Ramos (cell line): Measurements from ENCODE around the gene GRAMD4.

Experiments used
- in situ Hi-C: fragments of 300-500 bp; cut with MboI; formaldehyde crosslinking; loops from one replicate; pipeline ENCODE4 v1.14.3; 2022; ENCODE audit warnings: low sequenced_read_pairs; ENCODE audit not compliant: unreplicated experiment

Gene GRAMD4

GRCh38 chr22:46678003-46678657 lies 57.9 kb downstream of the GRAMD4 start:
- in situ Hi-C loops = no loop called here

GRCh38 chr22:46678785-46679700 lies 58.9 kb downstream of the GRAMD4 start:
- in situ Hi-C loops = no loop called here

GRCh38 chr22:46679706-46680269 lies 59.6 kb downstream of the GRAMD4 start:
- in situ Hi-C loops = no loop called here

GRCh38 chr22:46681010-46681409 lies 60.8 kb downstream of the GRAMD4 start:
- in situ Hi-C loops = no loop called here

- in situ Hi-C loops = no loop called here
Measured at GRCh38 chr22:46682011-46682731, 62.0 kb downstream of the GRAMD4 start.

- in situ Hi-C loops = no loop called here
Measured at GRCh38 chr22:46684706-46685105, 64.5 kb downstream of the GRAMD4 start.

- in situ Hi-C loops = no loop called here
Measured at GRCh38 chr22:46686221-46687047, 66.2 kb downstream of the GRAMD4 start.

GRCh38 chr22:46687048-46687444 lies 66.9 kb downstream of the GRAMD4 start:
- in situ Hi-C loops = no loop called here

GRCh38 chr22:46687460-46687859 lies 67.3 kb downstream of the GRAMD4 start:
- in situ Hi-C loops = no loop called here

GRCh38 chr22:46688949-46689348 lies 68.8 kb downstream of the GRAMD4 start:
- in situ Hi-C loops = no loop called here

- in situ Hi-C loops = no loop called here
Measured at GRCh38 chr22:46690146-46690545, 70.0 kb downstream of the GRAMD4 start.

GRCh38 chr22:46691571-46691970 lies 71.4 kb downstream of the GRAMD4 start:
- in situ Hi-C loops = no loop called here

- in situ Hi-C loops = no loop called here
Measured at GRCh38 chr22:46693634-46694415, 73.6 kb downstream of the GRAMD4 start.

- in situ Hi-C loops = no loop called here
Measured at GRCh38 chr22:46694416-46695170, 74.4 kb downstream of the GRAMD4 start.

GRCh38 chr22:46695346-46696228 lies 75.4 kb downstream of the GRAMD4 start:
- in situ Hi-C loops = no loop called here

GRCh38 chr22:46696229-46696518 lies 76.0 kb downstream of the GRAMD4 start:
- in situ Hi-C loops = no loop called here

GRCh38 chr22:46696614-46697013 lies 76.4 kb downstream of the GRAMD4 start:
- in situ Hi-C loops = no loop called here
